Muscle layer of colon (tissue), 2 donors: ENCODE data around the gene FDXR.

ENCODE experiments used
- H3K27ac ChIP-seq: one replicate; pipeline ENCODE4 v1.7.0; 2013; ENCODE audit warnings: low read depth, mild to moderate bottlenecking, low read length, moderate library complexity
- H3K27me3 ChIP-seq, 2 donors: one replicate each; pipeline ENCODE4 v1.7.0; 2013; ENCODE audit warnings: low read length in 2 of 2, mild to moderate bottlenecking in 2 of 2; ENCODE audit not compliant: insufficient read depth in 2 of 2, control insufficient read depth in 1 of 2
- H3K36me3 ChIP-seq: one replicate; pipeline ENCODE4 v1.7.0; 2013; ENCODE audit warnings: mild to moderate bottlenecking, low read length; ENCODE audit not compliant: insufficient read depth
- H3K4me1 ChIP-seq: one replicate; pipeline ENCODE4 v1.7.0; 2013; ENCODE audit warnings: mild to moderate bottlenecking, low read length; ENCODE audit not compliant: insufficient read depth
- H3K4me3 ChIP-seq, 2 donors: one replicate each; pipeline ENCODE4 v1.7.0; 2013; ENCODE audit warnings: low read length in 2 of 2, low read depth in 1 of 2, mild to moderate bottlenecking in 1 of 2, moderate library complexity in 1 of 2
- H3K9ac ChIP-seq: one replicate; pipeline ENCODE4 v1.7.0; 2013; ENCODE audit warnings: low read length
- H3K9me3 ChIP-seq: one replicate; pipeline ENCODE4 v1.7.0; 2013; ENCODE audit warnings: mild to moderate bottlenecking, low read length
- donor health status: abdominal sarcoma.
- donor health status: Adenocarcinoma of cecum.

FDXR gene

DNA sequence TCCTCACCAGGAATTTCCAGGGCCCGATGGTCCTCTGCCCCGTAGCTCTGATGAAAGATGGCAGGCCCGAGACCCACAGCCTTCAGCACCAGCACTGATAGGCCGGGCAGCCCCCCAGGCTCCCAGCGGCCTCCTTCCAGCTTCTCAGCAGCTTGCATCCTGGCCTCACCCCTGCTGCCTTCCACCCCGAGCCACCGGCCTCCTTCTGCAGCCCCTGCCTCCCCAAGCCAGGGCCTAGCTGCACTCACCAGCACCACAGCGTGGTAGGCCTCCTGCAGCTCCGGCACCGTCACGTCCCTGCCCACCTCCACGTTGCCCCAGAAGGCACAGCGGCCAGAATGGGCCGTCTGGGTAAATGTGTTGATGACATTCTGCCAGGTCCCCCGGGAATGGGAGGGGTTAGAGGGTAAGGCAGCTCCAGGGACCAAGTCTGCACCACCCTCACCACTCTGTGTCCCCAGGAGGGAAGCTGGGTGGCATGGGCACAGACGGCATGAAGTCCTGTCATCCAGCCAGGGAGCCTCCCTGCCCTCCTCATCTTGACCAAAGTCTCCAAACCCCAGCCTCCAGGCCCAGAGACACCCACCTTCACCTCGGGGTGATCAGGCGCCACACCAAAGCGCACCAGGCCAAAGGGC lies 6.5 kb downstream of the FDXR start:
- Histone ChIP-seq H3K9me3 (no peaks in the 10 kb centered on the region), H3K4me3 (no peak overlapping the region), H3K9ac (no peak overlapping the region), H3K27me3 (peaks cover 4 to 14% of the 10 kb centered on the region in 2 donors), H3K4me1 (peaks cover 8% of the 10 kb centered on the region), H3K27ac (no peak overlapping the region), H3K36me3 (no peaks in the 10 kb centered on the region)

DNA sequence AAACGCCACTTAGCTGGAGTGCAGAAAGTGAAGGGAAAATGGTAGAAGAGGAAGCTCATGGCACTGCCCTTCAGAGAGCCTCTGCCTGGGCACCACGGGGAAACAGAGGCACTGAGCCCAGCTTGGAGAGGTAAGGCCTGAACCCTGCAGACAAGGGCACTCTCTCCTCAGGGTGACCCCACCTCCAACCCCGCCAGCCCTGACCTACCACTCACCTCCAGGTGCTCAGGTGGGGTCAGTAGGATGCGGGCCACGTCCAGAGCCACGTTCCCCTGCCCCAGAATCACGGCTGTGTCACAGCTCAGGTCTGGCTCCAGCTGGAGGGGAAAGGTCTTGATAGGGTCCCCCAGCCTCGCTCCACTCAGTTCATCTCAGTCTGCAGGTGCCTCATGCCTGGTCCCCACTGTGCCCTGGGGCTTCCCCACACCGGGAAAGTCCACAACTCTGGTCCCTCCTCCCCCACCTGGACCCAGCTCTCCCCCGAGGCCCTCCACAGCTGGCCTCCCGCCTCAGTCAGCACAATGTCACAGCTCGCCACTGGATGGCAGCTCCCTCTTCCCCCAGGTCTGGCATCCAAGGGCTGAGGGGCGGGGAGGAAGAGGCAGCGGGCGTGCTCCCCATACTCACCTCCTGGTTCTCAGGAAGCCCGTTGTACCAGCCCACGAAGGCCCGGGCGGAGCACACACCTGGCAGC lies 7.1 kb downstream of the FDXR start:
- Histone ChIP-seq H3K36me3 (no peaks in the 10 kb centered on the region), H3K9ac (no peak overlapping the region), H3K27me3 (peaks cover 4 to 21% of the 10 kb centered on the region in 2 donors), H3K27ac (no peak overlapping the region), H3K9me3 (no peaks in the 10 kb centered on the region), H3K4me3 (no peak overlapping the region), H3K4me1 (peaks cover 8% of the 10 kb centered on the region)

DNA sequence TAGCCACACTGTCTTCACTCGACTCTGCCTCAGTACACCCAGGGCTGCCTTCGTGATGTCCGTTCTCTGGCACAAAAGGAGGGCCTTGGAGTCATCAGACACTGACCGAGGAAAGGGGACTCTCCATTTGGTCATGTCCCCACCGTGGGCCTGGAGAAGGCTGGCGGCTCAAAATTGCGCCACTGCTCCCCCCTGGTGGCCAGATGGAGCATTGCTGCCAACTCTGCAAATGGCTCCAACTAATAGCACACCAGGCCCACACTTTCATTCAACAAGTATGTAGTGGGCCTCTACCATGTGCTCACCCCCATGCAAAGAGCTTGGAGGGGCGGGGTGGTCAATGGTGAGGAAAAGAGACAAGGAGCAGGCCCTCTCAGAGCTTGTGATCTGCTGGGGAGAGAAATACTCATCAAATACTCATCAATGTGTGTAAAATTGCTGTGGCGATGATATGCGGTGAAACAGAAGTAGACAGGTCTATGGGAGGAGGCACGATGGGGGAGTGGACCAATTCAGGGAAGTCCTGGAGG lies 7.9 kb downstream of the FDXR start:
- H3K4me3 ChIP-seq, result no peak overlapping the region
- H3K4me1 ChIP-seq, result peaks cover 8% of the 10 kb centered on the region
- no peak overlapping the region for H3K27ac ChIP-seq
- H3K36me3 ChIP-seq, result no peaks in the 10 kb centered on the region
- no peaks in the 10 kb centered on the region for H3K9me3 ChIP-seq
- no peak overlapping the region for H3K9ac ChIP-seq
- H3K27me3 ChIP-seq, result peaks cover 4 to 28% of the 10 kb centered on the region in 2 donors

DNA sequence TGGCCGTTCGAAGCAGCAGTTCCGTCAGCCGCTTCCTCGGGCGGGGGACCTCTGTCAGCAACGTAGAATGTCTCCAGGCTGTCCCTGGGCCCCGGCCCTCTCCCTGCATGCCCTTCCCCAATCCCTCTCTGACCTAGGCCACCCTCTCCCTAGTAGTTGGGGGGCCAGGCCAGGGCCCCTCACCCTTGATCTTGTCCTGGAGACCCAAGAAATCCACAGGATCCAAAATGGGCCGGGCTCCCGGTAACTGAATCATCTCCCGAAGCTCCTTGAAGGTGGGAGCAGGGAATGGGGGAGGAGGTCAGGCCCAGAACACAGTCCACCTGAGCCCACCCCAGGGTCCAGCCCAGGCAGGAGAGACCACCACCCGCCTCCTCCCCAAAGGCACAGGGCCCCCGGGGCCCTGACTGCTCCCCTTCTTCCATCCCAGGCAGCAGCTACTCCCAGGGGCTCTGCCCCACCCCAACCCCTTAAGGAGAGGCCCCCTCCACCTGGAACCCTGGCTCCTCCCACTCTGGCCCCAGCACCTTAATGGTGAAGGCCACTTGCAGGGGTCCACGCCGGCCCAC lies 8.4 kb downstream of the FDXR start:
- Histone ChIP-seq H3K4me1 (peaks cover 8% of the 10 kb centered on the region), H3K27me3 (peaks cover 4 to 34% of the 10 kb centered on the region in 2 donors), H3K4me3 (no peak overlapping the region), H3K9ac (no peak overlapping the region), H3K27ac (no peak overlapping the region), H3K9me3 (no peaks in the 10 kb centered on the region), H3K36me3 (no peaks in the 10 kb centered on the region)

DNA sequence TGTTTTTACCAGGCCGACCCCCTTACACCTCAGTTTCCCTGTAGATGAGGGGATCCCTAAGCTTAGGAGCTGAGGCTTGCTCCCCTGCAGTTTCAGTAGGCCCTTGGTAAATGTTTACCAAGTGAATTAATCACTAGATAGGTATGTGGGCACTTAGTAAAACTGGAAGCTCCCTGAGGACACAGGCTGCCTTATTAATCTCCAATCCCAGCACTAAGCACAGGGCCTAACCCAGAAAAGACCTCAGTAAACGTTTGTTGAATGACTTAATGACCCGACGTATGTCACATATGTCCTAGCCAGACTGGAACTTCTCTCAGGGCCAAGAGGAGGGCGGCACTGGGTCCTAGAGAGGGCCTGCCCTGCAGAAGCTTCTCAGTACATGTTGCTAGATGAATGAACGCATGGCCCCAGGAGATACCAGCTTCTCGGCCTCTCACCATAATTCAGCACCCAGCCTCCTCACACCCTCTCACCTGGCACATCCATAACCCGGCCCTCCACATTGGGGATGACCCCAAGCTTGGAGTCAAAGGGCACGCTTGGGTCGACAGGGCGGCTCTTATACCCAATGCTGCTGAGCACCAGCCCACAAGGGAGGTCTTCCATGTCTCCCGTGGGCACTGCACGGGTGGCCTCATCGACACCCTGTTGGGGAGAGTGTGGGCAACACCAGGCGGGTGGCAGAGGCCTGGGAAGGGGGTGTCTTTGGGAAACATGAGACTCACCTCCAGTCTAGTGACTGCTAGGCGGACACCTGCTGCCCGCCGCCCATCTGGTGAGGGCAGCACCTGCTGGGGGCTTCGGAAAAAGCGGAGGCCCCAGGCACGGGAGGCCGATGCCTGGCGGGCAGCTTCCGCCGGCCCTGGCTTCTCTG lies 9.1 kb downstream of the FDXR start:
- H3K4me3 ChIP-seq, result no peak overlapping the region
- H3K36me3 ChIP-seq, result no peaks in the 10 kb centered on the region
- H3K27ac ChIP-seq, result no peak overlapping the region
- H3K4me1 ChIP-seq, result peaks cover 8% of the 10 kb centered on the region
- peaks cover 11 to 41% of the 10 kb centered on the region in 2 donors for H3K27me3 ChIP-seq
- no peak overlapping the region for H3K9ac ChIP-seq
- no peaks in the 10 kb centered on the region for H3K9me3 ChIP-seq

DNA sequence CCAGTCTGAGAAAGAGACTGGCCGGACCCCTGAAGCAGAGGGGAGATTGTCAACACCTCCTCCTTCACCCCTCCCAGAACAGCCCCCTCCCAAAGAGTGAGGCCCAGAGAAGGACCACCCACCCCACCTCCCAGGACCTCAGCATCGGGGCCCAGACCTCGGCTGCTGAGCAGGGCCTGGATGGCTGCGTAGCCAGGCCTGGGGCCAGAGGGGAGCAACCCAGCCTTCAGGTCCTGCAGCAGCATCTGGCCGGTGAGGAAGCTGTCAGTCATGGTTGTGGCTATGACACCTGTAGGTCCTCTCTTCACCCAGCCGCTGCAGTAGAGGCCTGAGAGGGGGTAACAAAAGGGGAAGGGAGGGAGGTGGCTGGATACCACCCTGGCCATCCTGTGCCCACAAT lies 9.9 kb downstream of the FDXR start:
- H3K9ac ChIP-seq, result no peak overlapping the region
- no peaks in the 10 kb centered on the region for H3K9me3 ChIP-seq
- peaks cover 8% of the 10 kb centered on the region for H3K4me1 ChIP-seq
- H3K27ac ChIP-seq, result no peak overlapping the region
- no peaks in the 10 kb centered on the region for H3K36me3 ChIP-seq
- H3K27me3 ChIP-seq, result peaks cover 13 to 44% of the 10 kb centered on the region in 2 donors
- no peak overlapping the region for H3K4me3 ChIP-seq

DNA sequence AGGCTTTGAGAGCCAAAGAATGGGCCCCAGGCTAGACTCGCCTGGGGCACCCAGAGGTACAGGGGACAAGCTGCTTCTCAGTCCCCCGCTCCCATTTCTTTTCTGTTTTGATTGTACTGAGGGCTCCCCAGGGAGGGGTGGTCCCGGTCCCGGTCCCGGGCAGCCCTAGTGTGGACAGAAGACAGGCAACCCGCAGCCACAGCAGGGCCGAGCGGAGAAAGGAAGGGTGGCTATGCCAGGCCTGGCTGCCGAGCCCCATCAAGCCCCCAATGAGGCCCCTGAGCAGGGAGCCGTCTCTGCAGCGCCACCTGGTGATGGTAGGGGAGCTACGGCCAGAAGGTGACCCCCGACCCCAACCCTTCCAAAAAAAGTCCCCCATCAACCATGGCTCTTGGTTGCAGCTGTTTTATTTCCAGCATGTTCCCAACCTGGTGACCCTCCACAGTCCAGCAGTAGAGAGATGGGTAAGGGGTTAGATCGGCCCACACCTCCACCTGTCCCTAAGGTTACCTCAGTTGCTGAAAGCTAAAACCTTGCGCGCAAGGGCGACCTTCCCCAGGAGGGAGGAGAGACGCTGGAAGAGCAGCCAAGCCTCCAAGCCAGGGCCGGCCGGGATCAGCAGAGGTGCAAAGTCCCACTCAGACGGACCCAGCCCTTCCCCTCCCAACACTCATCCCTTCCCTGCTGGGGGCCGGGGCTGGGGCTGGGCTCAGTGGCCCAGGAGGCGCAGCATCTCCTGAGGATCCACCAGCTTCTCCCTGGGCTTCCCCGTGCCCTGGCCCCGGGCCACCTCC lies 10.5 kb downstream of the FDXR start:
- Histone ChIP-seq H3K27me3 (peaks cover 13 to 47% of the 10 kb centered on the region in 2 donors), H3K9ac (no peak overlapping the region), H3K4me1 (peaks cover 8% of the 10 kb centered on the region), H3K27ac (no peak overlapping the region), H3K9me3 (no peaks in the 10 kb centered on the region), H3K4me3 (no peak overlapping the region), H3K36me3 (no peaks in the 10 kb centered on the region)

DNA sequence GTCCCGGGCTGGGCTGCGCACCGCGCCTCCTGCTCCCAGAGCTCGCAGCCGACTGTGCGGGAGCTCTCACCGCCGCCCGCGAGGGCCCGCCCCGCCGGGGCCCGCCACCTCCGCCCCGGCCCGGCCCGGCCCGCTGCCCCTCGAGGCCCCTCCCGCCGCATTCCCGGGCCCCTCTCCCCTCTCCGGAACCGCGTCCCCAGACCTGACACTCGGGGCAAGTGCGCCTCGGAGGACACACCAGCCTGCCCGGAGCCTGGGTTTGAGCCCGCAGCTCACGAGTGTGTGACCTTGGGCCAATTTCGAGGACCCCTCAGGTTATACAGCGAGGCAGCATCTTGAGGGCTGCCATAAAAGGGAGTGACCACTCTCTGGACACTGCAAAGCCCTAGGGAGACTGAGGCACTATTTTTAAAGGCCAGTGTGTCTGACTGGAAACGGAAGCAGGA lies 11.1 kb downstream of the FDXR start:
- no peaks in the 10 kb centered on the region for H3K9me3 ChIP-seq
- H3K27ac ChIP-seq, result no peak overlapping the region
- H3K36me3 ChIP-seq, result no peaks in the 10 kb centered on the region
- H3K27me3 ChIP-seq, result peaks cover 13 to 50% of the 10 kb centered on the region in 2 donors
- H3K9ac ChIP-seq, result no peak overlapping the region
- H3K4me1 ChIP-seq, result peaks cover 8% of the 10 kb centered on the region
- no peak overlapping the region for H3K4me3 ChIP-seq

DNA sequence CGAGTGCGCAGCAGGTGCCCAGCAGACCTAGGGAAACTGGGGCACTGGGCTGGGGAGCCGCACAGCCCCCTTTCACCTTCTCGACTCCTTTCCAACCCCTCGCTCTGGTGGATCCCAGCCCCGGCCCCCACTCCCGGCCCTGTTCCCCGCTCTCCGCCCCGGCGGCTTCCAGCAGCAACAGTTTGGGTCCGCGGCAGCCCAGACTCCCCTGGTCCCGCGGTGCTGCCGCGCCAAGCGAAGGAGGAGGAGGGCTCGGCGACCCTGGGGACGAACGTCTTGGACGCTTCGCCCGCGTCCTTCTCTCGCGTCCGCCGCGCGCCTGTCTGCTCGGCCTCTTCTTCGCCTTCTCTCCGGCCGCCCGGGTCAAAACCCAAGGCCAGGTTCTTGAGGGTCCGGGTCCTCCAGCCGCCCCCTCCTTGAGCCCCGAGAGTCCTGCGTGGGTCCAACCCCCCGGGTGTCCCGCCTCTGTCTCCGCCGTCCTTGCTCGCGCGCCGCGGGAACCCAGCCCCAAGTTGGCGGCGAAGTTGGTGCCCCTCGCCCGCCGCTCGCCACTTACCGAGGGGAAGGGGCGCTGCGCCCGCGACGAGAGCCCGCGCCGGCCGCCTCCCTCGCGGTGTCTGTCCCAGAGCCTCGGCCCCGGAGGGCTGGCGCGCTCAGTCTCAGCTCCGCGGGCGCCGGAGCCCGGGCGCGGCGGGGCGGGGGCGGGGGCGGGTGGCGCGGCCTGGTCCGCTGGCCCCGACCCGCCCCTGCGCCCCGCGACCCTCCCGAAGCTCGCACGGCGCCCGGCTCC lies 11.7 kb downstream of the FDXR start:
- H3K27ac ChIP-seq, result no peak overlapping the region
- no peak overlapping the region for H3K9ac ChIP-seq
- peaks cover 14 to 53% of the 10 kb centered on the region in 2 donors for H3K27me3 ChIP-seq
- no peaks in the 10 kb centered on the region for H3K36me3 ChIP-seq
- H3K4me1 ChIP-seq, result peaks cover 8% of the 10 kb centered on the region
- no peaks in the 10 kb centered on the region for H3K9me3 ChIP-seq
- H3K4me3 ChIP-seq, result peak overlapping the region in 1 of 2 donors; percentile 20
